H1 (cell line): ENCODE results near the gene ELAVL1. TPM values are rescaled to one million over a fixed set of nuclear protein-coding genes. Genes with fewer than 3 reads are reported as not detected.

Experiments
- CTCF ChIA-PET: fragments of 300-600 bp; sonication (Branson Sonifier 250); formaldehyde crosslinking; loops from one replicate; lab custom pipeline; 2021; ENCODE audit not compliant: partially characterized antibody; lab: Charles Lee
- POLR2A ChIA-PET: fragments of 300-600 bp; sonication (Branson Sonifier 250); formaldehyde crosslinking; loops from one replicate; lab custom pipeline; 2021; ENCODE audit warnings: inconsistent platforms; ENCODE audit not compliant: partially characterized antibody; lab: Charles Lee
- DNase-seq, 2 experiments: peaks; one replicate each; pipeline versions ENCODE4 v3.0.0 to v3.0.0-alpha.2; 2010 to 2022; ENCODE audit warnings: low spot score in 2 of 2, low read depth in 1 of 2, mixed read lengths in 1 of 2
- FAIRE-seq: peaks from 2 replicates; lab custom pipeline; 2011; peaks lifted over from hg19 to GRCh38; lab: Jason Lieb, UNC
- H2AFZ ChIP-seq: 2 replicates; pipeline ENCODE4 v1.8.1; 2012; ENCODE audit warnings: low read length, inconsistent platforms
- H2AK5ac ChIP-seq: 2 replicates; pipeline ENCODE4 v1.6.1; 2013; ENCODE audit warnings: low read depth, low read length
- H2BK120ac ChIP-seq: replicated peaks from 2 replicates; pipeline ENCODE3; 2013; ENCODE audit warnings: low read depth, low read length, inconsistent platforms
- H2BK12ac ChIP-seq: 2 replicates; pipeline ENCODE4 v1.6.1; 2013; ENCODE audit warnings: low read depth, low read length
- H2BK15ac ChIP-seq: 2 replicates; pipeline ENCODE4 v1.6.1; 2013; ENCODE audit warnings: low read length
- H2BK20ac ChIP-seq: 2 replicates; pipeline ENCODE4 v1.6.1; 2013; ENCODE audit warnings: low read length
- H2BK5ac ChIP-seq: 2 replicates; pipeline ENCODE4 v1.6.1; 2013; ENCODE audit warnings: low read depth, low read length
- H3K14ac ChIP-seq: 2 replicates; pipeline ENCODE4 v1.6.1; 2013; ENCODE audit warnings: inconsistent platforms; ENCODE audit not compliant: insufficient read length
- H3K18ac ChIP-seq: 2 replicates; pipeline ENCODE4 v1.6.1; 2013; ENCODE audit warnings: low read length; ENCODE audit errors: extremely low read depth
- H3K23ac ChIP-seq: 2 replicates; pipeline ENCODE4 v1.6.1; 2013; ENCODE audit warnings: inconsistent platforms; ENCODE audit not compliant: insufficient read length
- H3K23me2 ChIP-seq: 2 replicates; pipeline ENCODE4 v1.6.1; 2013; ENCODE audit warnings: low read depth, low read length
- H3K27ac ChIP-seq: 2 replicates; pipeline ENCODE4 v1.6.1; 2011; ENCODE audit warnings: low read depth, low read length, inconsistent platforms
- H3K27me3 ChIP-seq, 4 experiments: replicated peaks in 1 of 4; 1 replicate in 1 of 4; 2 replicates in 3 of 4; pipeline versions ENCODE4 v1.6.1 to v1.8.1; 2011 to 2013; ENCODE audit warnings: low read length in 3 of 4, mild to moderate bottlenecking in 3 of 4, inconsistent platforms in 2 of 4, mixed read lengths in 2 of 4, moderate library complexity in 1 of 4; ENCODE audit not compliant: control insufficient read depth in 3 of 4, insufficient read depth in 3 of 4; ENCODE audit errors: extremely low read depth in 1 of 4
- H3K36me3 ChIP-seq, 4 experiments: 2 replicates each; pipeline versions ENCODE4 v1.6.1 to v1.8.1; 2011 to 2013; ENCODE audit warnings: mild to moderate bottlenecking in 4 of 4, low read length in 3 of 4, moderate library complexity in 2 of 4, control low read depth in 1 of 4, inconsistent platforms in 1 of 4; ENCODE audit not compliant: insufficient read depth in 4 of 4, control insufficient read depth in 2 of 4
- H3K4ac ChIP-seq: replicated peaks from 2 replicates; pipeline ENCODE3; 2013; ENCODE audit warnings: low read length, low read depth, mixed read lengths, inconsistent platforms; ENCODE audit not compliant: insufficient read length
- H3K4me1 ChIP-seq, 4 experiments: replicated peaks in 1 of 4; 1 replicate in 1 of 4; 2 replicates in 3 of 4; pipeline versions ENCODE4 v1.6.1 to v1.8.1; 2011 to 2013; ENCODE audit warnings: low read length in 3 of 4, inconsistent platforms in 2 of 4, mixed read lengths in 1 of 4; ENCODE audit not compliant: insufficient read depth in 4 of 4, control insufficient read depth in 3 of 4
- H3K4me2 ChIP-seq, 2 experiments: 2 replicates each; pipeline versions ENCODE4 v1.6.1 to v1.8.1; 2011 to 2013; ENCODE audit warnings: low read depth in 2 of 2, low read length in 2 of 2, control low read depth in 1 of 2, inconsistent platforms in 1 of 2, mild to moderate bottlenecking in 1 of 2; ENCODE audit not compliant: insufficient read depth in 1 of 2
- H3K4me3 ChIP-seq, 4 experiments: fragments of 200-600, 300-600 bp in 1 of 4; sonication (generic), shearing (Covaris generic), sonication (Bioruptor Twin) in 1 of 4; 2 replicates each; pipeline versions ENCODE4 v1.5.1 to v1.8.1; 2011 to 2016; ENCODE audit warnings: low read length in 4 of 4, low read depth in 3 of 4, control low read depth in 2 of 4, inconsistent platforms in 2 of 4, mild to moderate bottlenecking in 2 of 4, mixed read lengths in 1 of 4, moderate library complexity in 1 of 4; ENCODE audit not compliant: insufficient read depth in 2 of 4; ENCODE audit errors: extremely low read depth in 1 of 4
- H3K56ac ChIP-seq: replicated peaks from 2 replicates; pipeline ENCODE3; 2013; ENCODE audit warnings: low read depth, mild to moderate bottlenecking, mixed read lengths, low read length, inconsistent platforms; ENCODE audit not compliant: insufficient read length
- H3K79me1 ChIP-seq: 2 replicates; pipeline ENCODE4 v1.6.1; 2013; ENCODE audit warnings: low read depth, low read length, control low read depth
- H3K79me2 ChIP-seq, 2 experiments: 2 replicates each; pipeline versions ENCODE4 v1.6.1 to v1.8.1; 2012 to 2013; ENCODE audit warnings: low read length in 2 of 2, mild to moderate bottlenecking in 2 of 2, inconsistent platforms in 1 of 2; ENCODE audit not compliant: insufficient read depth in 2 of 2, control insufficient read depth in 1 of 2
- H3K9ac ChIP-seq, 4 experiments: replicated peaks in 1 of 4; 1 replicate in 1 of 4; 2 replicates in 3 of 4; pipeline versions ENCODE4 v1.6.1 to v1.8.1; 2011 to 2013; ENCODE audit warnings: low read depth in 3 of 4, low read length in 3 of 4, control low read depth in 2 of 4, mild to moderate bottlenecking in 2 of 4, moderate library complexity in 2 of 4, inconsistent platforms in 1 of 4; ENCODE audit errors: extremely low read depth in 1 of 4
- H3K9me3 ChIP-seq, 2 experiments: 2 replicates each; pipeline versions ENCODE4 v1.6.1 to v1.8.1; 2012 to 2013; ENCODE audit warnings: mild to moderate bottlenecking in 2 of 2, moderate library complexity in 2 of 2, control low read depth in 1 of 2, inconsistent platforms in 1 of 2, low read depth in 1 of 2, low read length in 1 of 2, mixed read lengths in 1 of 2; ENCODE audit not compliant: insufficient read depth in 2 of 2
- H4K20me1 ChIP-seq, 2 experiments: replicated peaks in 1 of 2; 2 replicates each; pipeline versions ENCODE3 to v1.8.1; 2011 to 2013; ENCODE audit warnings: inconsistent platforms in 2 of 2, low read length in 2 of 2, mild to moderate bottlenecking in 1 of 2; ENCODE audit not compliant: insufficient read depth in 2 of 2, control insufficient read depth in 1 of 2
- H4K5ac ChIP-seq: 2 replicates; pipeline ENCODE4 v1.6.1; 2013; ENCODE audit warnings: low read length, low read depth, mixed read lengths, inconsistent platforms; ENCODE audit not compliant: insufficient read length
- H4K8ac ChIP-seq: 2 replicates; pipeline ENCODE4 v1.8.0; 2013; ENCODE audit warnings: mild to moderate bottlenecking, moderate library complexity, low read length, inconsistent platforms; ENCODE audit not compliant: insufficient read depth; ENCODE audit errors: extremely low read depth
- H4K91ac ChIP-seq: replicated peaks from 2 replicates; pipeline ENCODE3; 2013; ENCODE audit warnings: low read length, mixed read lengths, inconsistent platforms; ENCODE audit not compliant: insufficient read length
- CHD1 ChIP-seq: IDR thresholded peaks from 2 replicates; pipeline ENCODE4 v1.6.1; 2012; ENCODE audit warnings: low read depth, low read length, improper control_type of control experiment
- CTBP2 ChIP-seq: IDR thresholded peaks from 2 replicates; pipeline ENCODE4 v1.7.0; 2011; ENCODE audit warnings: borderline replicate concordance, mild to moderate bottlenecking, moderate library complexity, mixed read lengths, low read length; ENCODE audit not compliant: insufficient read depth, insufficient read length
- CTCF ChIP-seq, 3 experiments: IDR thresholded peaks; 1 replicate in 2 of 3; 2 replicates in 1 of 3; pipeline versions ENCODE4 v1.5.1 to v1.6.1; 2011; ENCODE audit warnings: low read length in 3 of 3, mild to moderate bottlenecking in 3 of 3, inconsistent platforms in 2 of 3, low read depth in 1 of 3, moderate library complexity in 1 of 3; ENCODE audit not compliant: insufficient read depth in 1 of 3; ENCODE audit errors: control extremely low read depth in 1 of 3
- JUND ChIP-seq: IDR thresholded peaks from 2 replicates; pipeline ENCODE4 v1.6.1; 2011; ENCODE audit warnings: mild to moderate bottlenecking, improper control_type of control experiment, low read length
- KDM5A ChIP-seq: fragments of 200-600 bp; IDR thresholded peaks from 2 replicates; pipeline ENCODE4 v1.7.1; 2012; ENCODE audit warnings: mild to moderate bottlenecking, low read length, inconsistent platforms, mixed read lengths
- POU5F1 ChIP-seq: IDR thresholded peaks from 2 replicates; pipeline ENCODE4 v1.6.1; 2011; ENCODE audit warnings: low read depth, mild to moderate bottlenecking, low read length, moderate library complexity
- SIRT6 ChIP-seq: IDR thresholded peaks from one replicate; pipeline ENCODE4 v1.7.1; 2012; ENCODE audit warnings: low read length, inconsistent platforms
- TEAD4 ChIP-seq: IDR thresholded peaks from 2 replicates; pipeline ENCODE4 v1.6.1; 2012; ENCODE audit warnings: low read depth, low read length, inconsistent platforms, mixed read lengths
- YY1 ChIP-seq: IDR thresholded peaks from 2 replicates; pipeline ENCODE4 v1.6.1; 2011; ENCODE audit warnings: low read depth, mild to moderate bottlenecking, low read length
- WGBS, 2 experiments: shearing (Covaris generic) in 1 of 2; methylation state at CpG; one replicate each; pipeline versions ENCODE4 v1.1.6 to v1.1.7; 2013 to 2015; ENCODE audit warnings: low lambda C conversion rate in 2 of 2, mixed read lengths in 2 of 2, inconsistent platforms in 1 of 2, low coverage in 1 of 2, missing lambda C conversion rate in 1 of 2; ENCODE audit not compliant: insufficient replicate concordance in 2 of 2, insufficient coverage in 1 of 2, insufficient read length in 1 of 2; ENCODE audit errors: extremely low coverage in 1 of 2, missing lambda C conversion rate in 1 of 2; 5-methylcytosine and 5-hydroxymethylcytosine counted together
- polyA plus RNA-seq, 7 experiments: library from polyadenylated mRNA; depleted of rRNA in 3 of 7; stranded (reverse) in 5 of 7; unstranded in 2 of 7; fragments of >200 nt in 5 of 7; fragments of 200-250 nt in 2 of 7; gene quantifications; 1 replicate in 5 of 7; 2 replicates in 1 of 7; 4 replicates in 1 of 7; pipeline versions ENCODE4 v1.2.1 to v1.2.3, GENCODE V29; 2011 to 2013; ENCODE audit warnings: missing spikeins in 2 of 7, mixed read lengths in 2 of 7
- total RNA-seq: library from RNA; stranded (reverse); fragmentation: NEBNext Ultra II Directional; extraction: Animal tissue kit (Norgen Biotek cat#: 25700); gene quantifications from 2 replicates; pipeline ENCODE4 v1.2.1, GENCODE V29; 2021

Gene ELAVL1
- total and polyA plus RNA-seq, 2 of the 8 experiments (the other 6 are each of a cell fraction or from before 2014, with no cell fraction given) = 56.7 to 163 TPM

- Histone ChIP-seq H4K8ac (no peak overlapping the region), H2AK5ac (no peak overlapping the region), H3K4me2 (no peak overlapping the region), H3K4me3 (no peak overlapping the region), H3K79me2 (peaks cover 5 to 28% of the 10 kb centered on the region in 2 experiments; a peak in 3 of 4 replicates), H3K23ac (no peak overlapping the region), H3K36me3 (peaks cover 4 to 51% (median 21%) of the 10 kb centered on the region in 4 experiments), H2BK5ac (no peak overlapping the region), H3K14ac (no peak overlapping the region), H3K27me3 (no peaks in the 10 kb centered on the region), H3K79me1 (peaks cover 8% of the 10 kb centered on the region), H3K4me1 (peaks cover 0 to 3% (median 0%) of the 10 kb centered on the region in 4 experiments; a peak in 1 of 7 replicates), H3K4ac (no peak overlapping the region), H2BK120ac (no peak overlapping the region), H4K91ac (no peak overlapping the region), H3K56ac (no peak overlapping the region), H2BK12ac (no peak overlapping the region), H3K27ac (no peak overlapping the region), H3K9me3 (no peaks in the 10 kb centered on the region), H2BK15ac (no peak overlapping the region), H3K9ac (no peak overlapping the region), H2AFZ (no peak overlapping the region), H3K18ac (no peak overlapping the region), H3K23me2 (peaks cover 3% of the 10 kb centered on the region; the same call in 1 of the 2 replicates), H4K5ac (no peak overlapping the region), H4K20me1 (peaks cover 0 to 5% of the 10 kb centered on the region in 2 experiments), H2BK20ac (no peak overlapping the region)
- WGBS, 2 experiments = 96% methylated on average over 11 of the region's 13 CpGs; no CpG with 5 or more reads in 1 of the 2 experiments
- DNase-seq = no peak
- TF ChIP-seq CHD1 (no peak), SIRT6 (no peak), POU5F1 (no peak), TEAD4 (no peak), CTBP2 (no peak), JUND (no peak), CTCF (IDR thresholded peaks at IDR 0.05; ENCODE audit: control extremely low read depth in 1 of 3, insufficient read depth in 1 of 3, low read depth in 1 of 3, low read length in 3 of 3) (no peak), KDM5A (no peak), YY1 (no peak)
- CTCF ChIA-PET = interaction anchor here (0.6 to 2.2 kb wide), 4 partner anchors 12 to 651 kb away, joined by 3 to 6 read pairs (median 4); partner anchors contain the start of gene MAP2K7
- FAIRE-seq = no peak
- POLR2A ChIA-PET = interaction anchor here (6.4 to 13.5 kb wide), 3 partner anchors 10 to 19 kb away, joined by 52 to 205 read pairs (median 98); partner anchors contain the start of genes CTXN1 and SNAPC2
Observed at GRCh38 chr19:7940841-7941240, 64.6 kb downstream of the ELAVL1 start.
